Prostate gland (tissue), 2 donors: ENCODE measurements around the gene PIK3C2G. TPM values are rescaled to one million over a fixed set of nuclear protein-coding genes. Genes with fewer than 3 reads are reported as not detected.

Source experiments
- DNase-seq: peaks from one replicate; pipeline ENCODE4 v3.0.0-alpha.2; 2019; ENCODE audit warnings: low spot score
- H3K27ac ChIP-seq, 2 donors: fragments of 200-600 bp; sonication (generic); 2 replicates each; pipeline ENCODE4 v1.5.1; 2017 to 2019
- H3K27me3 ChIP-seq: fragments of 200-600 bp; sonication (generic); replicated peaks from 2 replicates; pipeline ENCODE4 v1.5.1; 2019; ENCODE audit not compliant: insufficient read depth
- H3K36me3 ChIP-seq, 2 donors: fragments of 200-600 bp; sonication (generic); 1 replicate in 1 of 2; 2 replicates in 1 of 2; pipeline versions ENCODE4 v1.5.1 to v1.8.1; 2017 to 2019
- H3K4me1 ChIP-seq: fragments of 200-600 bp; sonication (generic); replicated peaks from 2 replicates; pipeline ENCODE4 v1.5.1; 2019
- H3K4me3 ChIP-seq, 2 donors: fragments of 200-600 bp; sonication (generic); 2 replicates each; pipeline ENCODE4 v1.5.1; 2017 to 2019
- H3K9me3 ChIP-seq: fragments of 200-600 bp; sonication (generic); 2 replicates; pipeline ENCODE4 v1.5.1; 2017
- POLR2A ChIP-seq: fragments of 450-650 bp; IDR thresholded peaks from one replicate; pipeline ENCODE4 v1.6.1; 2016; ENCODE audit warnings: antibody characterized with exemption, mild to moderate bottlenecking
- POLR2AphosphoS5 ChIP-seq: sonication (generic); formaldehyde crosslinking; IDR thresholded peaks from one replicate; pipeline ENCODE4 v1.6.1; 2017; ENCODE audit warnings: antibody characterized with exemption
- WGBS: methylation state at CpG from one replicate; pipeline ENCODE4 v1.1.5; 2018; 5-methylcytosine and 5-hydroxymethylcytosine counted together
- intact Hi-C: fragments of 100-400 bp; cut with DNase I; formaldehyde crosslinking; loops from one replicate; pipeline ENCODE4 v1.14.2; 2022
- total RNA-seq, 2 donors: library from RNA; depleted of rRNA; stranded (reverse); fragments of >200 nt; gene quantifications; one replicate each; pipeline ENCODE4 v1.1.0, GENCODE V29; 2016
- TF ChIP-seq, protein P1 (sequence below), 4 experiments: fragments of 200-600 bp in 2 of 4; fragments of 450-650 bp in 2 of 4; sonication (generic) in 2 of 4; IDR thresholded peaks; 1 replicate in 3 of 4; 2 replicates in 1 of 4; pipeline ENCODE4 v1.5.1; 2016 to 2019; ENCODE audit warnings: antibody characterized with exemption in 4 of 4, mild to moderate bottlenecking in 2 of 4, moderate library complexity in 2 of 4

PIK3C2G gene
- total RNA-seq, 2 donors from 2014 or later = 1.4 to 2.1 TPM

DNA sequence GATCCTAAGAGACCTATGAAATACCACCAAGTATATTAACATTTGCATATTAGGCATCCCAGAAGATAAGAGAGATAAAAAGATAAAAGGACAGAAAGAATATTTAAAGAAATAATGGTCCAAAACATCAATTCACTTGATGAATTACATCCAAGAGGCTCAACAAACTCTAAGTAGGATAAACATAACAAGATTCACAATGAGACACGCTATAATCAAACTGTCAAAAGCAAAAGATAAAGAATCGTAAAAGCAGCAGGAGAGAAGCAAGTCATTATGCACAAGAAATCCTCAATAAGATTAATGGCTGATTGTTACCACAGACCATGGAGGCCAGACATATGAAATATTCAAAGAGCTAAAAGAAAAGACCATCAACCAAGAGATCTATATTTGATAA lies 396.9 kb downstream of the PIK3C2G start:
- TF ChIP-seq POLR2AphosphoS5 = no peak
- TF ChIP-seq POLR2A = no peak
- TF ChIP-seq, protein P1, sequence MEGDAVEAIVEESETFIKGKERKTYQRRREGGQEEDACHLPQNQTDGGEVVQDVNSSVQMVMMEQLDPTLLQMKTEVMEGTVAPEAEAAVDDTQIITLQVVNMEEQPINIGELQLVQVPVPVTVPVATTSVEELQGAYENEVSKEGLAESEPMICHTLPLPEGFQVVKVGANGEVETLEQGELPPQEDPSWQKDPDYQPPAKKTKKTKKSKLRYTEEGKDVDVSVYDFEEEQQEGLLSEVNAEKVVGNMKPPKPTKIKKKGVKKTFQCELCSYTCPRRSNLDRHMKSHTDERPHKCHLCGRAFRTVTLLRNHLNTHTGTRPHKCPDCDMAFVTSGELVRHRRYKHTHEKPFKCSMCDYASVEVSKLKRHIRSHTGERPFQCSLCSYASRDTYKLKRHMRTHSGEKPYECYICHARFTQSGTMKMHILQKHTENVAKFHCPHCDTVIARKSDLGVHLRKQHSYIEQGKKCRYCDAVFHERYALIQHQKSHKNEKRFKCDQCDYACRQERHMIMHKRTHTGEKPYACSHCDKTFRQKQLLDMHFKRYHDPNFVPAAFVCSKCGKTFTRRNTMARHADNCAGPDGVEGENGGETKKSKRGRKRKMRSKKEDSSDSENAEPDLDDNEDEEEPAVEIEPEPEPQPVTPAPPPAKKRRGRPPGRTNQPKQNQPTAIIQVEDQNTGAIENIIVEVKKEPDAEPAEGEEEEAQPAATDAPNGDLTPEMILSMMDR (IDR thresholded peaks at IDR 0.05) = no peak

GRCh38 chr12:18658829-18659228 lies 397.5 kb downstream of the PIK3C2G start:
- no peak for TF ChIP-seq POLR2AphosphoS5
- TF ChIP-seq, protein P1 (IDR thresholded peaks at IDR 0.05) = no peak
- TF ChIP-seq POLR2A = no peak
- Histone ChIP-seq H3K36me3 (no peaks in the 10 kb centered on the region), H3K4me3 (no peak overlapping the region), H3K27ac (no peak overlapping the region), H3K27me3 (no peaks in the 10 kb centered on the region), H3K4me1 (no peaks in the 10 kb centered on the region), H3K9me3 (no peaks in the 10 kb centered on the region)
- intact Hi-C loops = no loop called here
- DNase-seq = no peak

More for the DNA sequence above, 396.9 kb downstream of the PIK3C2G start:
- WGBS = 52% methylated on average over 2 of the region's 2 CpGs
- no peaks in the 10 kb centered on the region for H3K4me1 ChIP-seq
- no peak overlapping the region for H3K27ac ChIP-seq
- H3K4me3 ChIP-seq = no peak overlapping the region
- H3K27me3 ChIP-seq = no peaks in the 10 kb centered on the region
- H3K36me3 ChIP-seq = no peaks in the 10 kb centered on the region
- no peak for DNase-seq
- no peaks in the 10 kb centered on the region for H3K9me3 ChIP-seq
- intact Hi-C loops = no loop called here

GRCh38 chr12:18676141-18676540 lies 414.8 kb downstream of the PIK3C2G start:
- H3K4me1 ChIP-seq = no peaks in the 10 kb centered on the region
- H3K4me3 ChIP-seq = no peak overlapping the region
- no peak for TF ChIP-seq POLR2A
- TF ChIP-seq, protein P1 (IDR thresholded peaks at IDR 0.05) = no peak
- no peak for TF ChIP-seq POLR2AphosphoS5
- H3K27ac ChIP-seq = no peak overlapping the region
- H3K27me3 ChIP-seq = no peaks in the 10 kb centered on the region
- no peaks in the 10 kb centered on the region for H3K36me3 ChIP-seq
- intact Hi-C loops = no loop called here
- no peaks in the 10 kb centered on the region for H3K9me3 ChIP-seq
- DNase-seq = no peak

GRCh38 chr12:18676996-18677588 lies 415.8 kb downstream of the PIK3C2G start:
- TF ChIP-seq, protein P1 (IDR thresholded peaks at IDR 0.05) = no peak
- no peak for TF ChIP-seq POLR2AphosphoS5
- TF ChIP-seq POLR2A = no peak
- Histone ChIP-seq H3K9me3 (no peaks in the 10 kb centered on the region), H3K27ac (no peak overlapping the region), H3K36me3 (no peaks in the 10 kb centered on the region), H3K4me3 (no peak overlapping the region), H3K27me3 (no peaks in the 10 kb centered on the region), H3K4me1 (no peaks in the 10 kb centered on the region)
- intact Hi-C loops = no loop called here
- 73% methylated on average over 5 of the region's 5 CpGs for WGBS
- DNase-seq = no peak

DNA sequence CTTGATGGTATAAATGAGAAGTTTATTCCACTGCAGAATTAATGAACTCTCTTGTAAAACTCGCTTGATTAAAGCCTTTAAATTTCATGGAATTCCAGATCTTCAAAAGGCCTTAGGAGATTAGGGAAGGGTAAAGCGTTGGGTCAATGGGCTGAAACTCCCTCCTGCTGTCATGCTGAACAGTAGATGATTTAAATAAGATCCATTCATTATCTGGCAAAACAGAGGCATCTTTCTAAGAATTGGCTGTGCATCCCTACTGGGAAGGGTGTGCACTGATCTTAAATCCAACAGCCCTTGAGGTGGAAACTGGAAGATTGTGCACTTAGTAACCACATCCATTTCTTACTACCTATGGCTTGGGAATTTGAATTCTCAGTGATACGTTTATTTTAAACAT lies 420.5 kb downstream of the PIK3C2G start:
- H3K27ac ChIP-seq = no peak overlapping the region
- TF ChIP-seq POLR2A (no peak), POLR2AphosphoS5 (no peak)
- TF ChIP-seq, protein P1 (IDR thresholded peaks at IDR 0.05) = no peak
- intact Hi-C loops = no loop called here
- H3K9me3 ChIP-seq = no peaks in the 10 kb centered on the region
- no peaks in the 10 kb centered on the region for H3K36me3 ChIP-seq
- no peaks in the 10 kb centered on the region for H3K4me1 ChIP-seq
- WGBS = 67% methylated on average over 3 of the region's 3 CpGs
- no peak overlapping the region for H3K4me3 ChIP-seq
- no peak for DNase-seq
- no peaks in the 10 kb centered on the region for H3K27me3 ChIP-seq
